ENCODE results near the gene XPC. TPM values are rescaled to one million over a fixed set of nuclear protein-coding genes. Genes with fewer than 3 reads are reported as not detected.

The XPC gene
- polyA plus RNA-seq, 1 donor from 2014 or later = 21.9 TPM

GRCh38 chr3:14145670-14146380 lies 32.6 kb downstream of the XPC start:
- H2AFZ ChIP-seq (ENCODE audit: low read depth, low read length) = no peak overlapping the region
- peaks cover 25% of the 10 kb centered on the region for H3K36me3 ChIP-seq (ENCODE audit: insufficient read depth, low read length)
- no peaks in the 10 kb centered on the region for H3K9me3 ChIP-seq (ENCODE audit: low read length)
- H3K9ac ChIP-seq (ENCODE audit: low read length) = no peak overlapping the region
- no peak overlapping the region for H3K4me3 ChIP-seq (ENCODE audit: low read length)
- H3K9me2 ChIP-seq (ENCODE audit: insufficient read depth, low read length) = no peaks in the 10 kb centered on the region
- TF ChIP-seq SMC3 (conservative IDR thresholded peaks at IDR 0.05; ENCODE audit: poor library complexity) (no peak), EZH2 (IDR thresholded peaks at IDR 0.05; ENCODE audit: borderline replicate concordance, insufficient read depth, low read length, poor library complexity, severe bottlenecking) (no peak), POLR2AphosphoS5 (IDR thresholded peaks at IDR 0.05) (no peak), EP300 (conservative IDR thresholded peaks at IDR 0.05; ENCODE audit: poor library complexity, severe bottlenecking) (no peak), REST (IDR thresholded peaks at IDR 0.05; ENCODE audit: borderline replicate concordance) (no peak), CTCF (IDR thresholded peaks at IDR 0.05; ENCODE audit: poor library complexity, severe bottlenecking) (no peak), TAF1 (IDR thresholded peaks at IDR 0.05; ENCODE audit: low read depth) (no peak), MXI1 (conservative IDR thresholded peaks at IDR 0.05; ENCODE audit: poor library complexity, severe bottlenecking) (no peak), RAD21 (conservative IDR thresholded peaks at IDR 0.05) (no peak)
- H3K27me3 ChIP-seq (ENCODE audit: insufficient read depth, low read depth, low read length) = no peaks in the 10 kb centered on the region
- no peak overlapping the region for H3K4me2 ChIP-seq (ENCODE audit: low read length)
- no peaks in the 10 kb centered on the region for H3F3A ChIP-seq (ENCODE audit: insufficient read depth, low read length, poor library complexity, severe bottlenecking)
- no peaks in the 10 kb centered on the region for H3K79me2 ChIP-seq (replicated peaks; ENCODE audit: insufficient read depth, low read length)
- H3K27ac ChIP-seq (ENCODE audit: low read length) = no peak overlapping the region
- no peaks in the 10 kb centered on the region for H4K20me1 ChIP-seq (ENCODE audit: insufficient read depth)

- Histone ChIP-seq H3F3A (ENCODE audit: insufficient read depth, low read length, poor library complexity, severe bottlenecking) (no peaks in the 10 kb centered on the region), H3K36me3 (ENCODE audit: insufficient read depth, low read length) (peaks cover 25% of the 10 kb centered on the region), H3K4me2 (ENCODE audit: low read length) (no peak overlapping the region), H4K20me1 (ENCODE audit: insufficient read depth) (no peaks in the 10 kb centered on the region), H3K27me3 (ENCODE audit: insufficient read depth, low read depth, low read length) (no peaks in the 10 kb centered on the region), H3K79me2 (replicated peaks; ENCODE audit: insufficient read depth, low read length) (no peaks in the 10 kb centered on the region), H3K4me3 (ENCODE audit: low read length) (no peak overlapping the region), H3K9me2 (ENCODE audit: insufficient read depth, low read length) (no peaks in the 10 kb centered on the region), H3K9ac (ENCODE audit: low read length) (peak overlapping the region; percentile 19), H3K27ac (ENCODE audit: low read length) (no peak overlapping the region), H2AFZ (ENCODE audit: low read depth, low read length) (no peak overlapping the region), H3K9me3 (ENCODE audit: low read length) (no peaks in the 10 kb centered on the region)
- TF ChIP-seq EZH2 (IDR thresholded peaks at IDR 0.05; ENCODE audit: borderline replicate concordance, insufficient read depth, low read length, poor library complexity, severe bottlenecking) = no peak
- no peak for TF ChIP-seq MXI1 (conservative IDR thresholded peaks at IDR 0.05; ENCODE audit: poor library complexity, severe bottlenecking)
- no peak for TF ChIP-seq RAD21 (conservative IDR thresholded peaks at IDR 0.05)
- no peak for TF ChIP-seq EP300 (conservative IDR thresholded peaks at IDR 0.05; ENCODE audit: poor library complexity, severe bottlenecking)
- no peak for TF ChIP-seq CTCF (IDR thresholded peaks at IDR 0.05; ENCODE audit: poor library complexity, severe bottlenecking)
- no peak for TF ChIP-seq SMC3 (conservative IDR thresholded peaks at IDR 0.05; ENCODE audit: poor library complexity)
- no peak for TF ChIP-seq TAF1 (IDR thresholded peaks at IDR 0.05; ENCODE audit: low read depth)
- no peak for TF ChIP-seq POLR2AphosphoS5 (IDR thresholded peaks at IDR 0.05)
- TF ChIP-seq REST (IDR thresholded peaks at IDR 0.05; ENCODE audit: borderline replicate concordance) = no peak
Observed at GRCh38 chr3:14145236-14145635, 33.2 kb downstream of the XPC start.
